ENCODE results near the gene DMXL1. TPM values are rescaled to one million over a fixed set of nuclear protein-coding genes. Genes with fewer than 3 reads are reported as not detected.

The DMXL1 gene
- total RNA-seq, 1 donor from 2014 or later = 45.5 TPM

- no peak overlapping the region for H2AFZ ChIP-seq (replicated peaks)
- Mint-ChIP-seq H3K27ac (no peak overlapping the region), H3K4me1 (peaks cover 25% of the 10 kb centered on the region), H3K27me3 (ENCODE audit: insufficient read depth, low read depth) (peaks cover 4% of the 10 kb centered on the region), H3K4me3 (no peak overlapping the region), H3K36me3 (peaks cover 2% of the 10 kb centered on the region), H3K9me3 (no peaks in the 10 kb centered on the region)
- no peak overlapping the region for H3K9ac ChIP-seq
- no peaks in the 10 kb centered on the region for H3K36me3 ChIP-seq
- H3K79me2 ChIP-seq (ENCODE audit: low read depth) = no peaks in the 10 kb centered on the region
- no peak for DNase-seq (ENCODE audit: low spot score)
- H3K9me3 ChIP-seq (ENCODE audit: low read depth) = peaks cover 5% of the 10 kb centered on the region
- no peaks in the 10 kb centered on the region for H3F3A ChIP-seq (ENCODE audit: low read depth)
- no peak overlapping the region for H3K4me3 ChIP-seq
- no peak for TF ChIP-seq EZH2 (IDR thresholded peaks at IDR 0.05)
- TF ChIP-seq CTCF (IDR thresholded peaks at IDR 0.05) = no peak
- TF ChIP-seq EZH2phosphoT487 (IDR thresholded peaks at IDR 0.05) = no peak
- no peaks in the 10 kb centered on the region for H3K27me3 ChIP-seq
- no peak overlapping the region for H3K27ac ChIP-seq
- no peak overlapping the region for H3K4me2 ChIP-seq
- no peaks in the 10 kb centered on the region for H4K20me1 ChIP-seq (ENCODE audit: low read depth)
- peaks cover 14% of the 10 kb centered on the region for H3K4me1 ChIP-seq
These were observed 219.3 kb downstream of the DMXL1 start for GRCh38 chr5:119290161-119290569.

GRCh38 chr5:119290607-119291006 is 219.7 kb downstream of the DMXL1 start:
- H3K4me1 ChIP-seq = peaks cover 14% of the 10 kb centered on the region
- H3K4me3 Mint-ChIP-seq = no peak overlapping the region
- H2AFZ ChIP-seq (replicated peaks) = no peak overlapping the region
- H3F3A ChIP-seq (ENCODE audit: low read depth) = no peaks in the 10 kb centered on the region
- peaks cover 5% of the 10 kb centered on the region for H3K9me3 ChIP-seq (ENCODE audit: low read depth)
- no peaks in the 10 kb centered on the region for H3K79me2 ChIP-seq (ENCODE audit: low read depth)
- no peak overlapping the region for H3K27ac ChIP-seq
- no peaks in the 10 kb centered on the region for H3K36me3 ChIP-seq
- peaks cover 25% of the 10 kb centered on the region for H3K4me1 Mint-ChIP-seq
- H4K20me1 ChIP-seq (ENCODE audit: low read depth) = no peaks in the 10 kb centered on the region
- no peak overlapping the region for H3K27ac Mint-ChIP-seq
- peaks cover 2% of the 10 kb centered on the region for H3K36me3 Mint-ChIP-seq
- no peak overlapping the region for H3K4me2 ChIP-seq
- no peak overlapping the region for H3K9ac ChIP-seq
- H3K27me3 Mint-ChIP-seq (ENCODE audit: insufficient read depth, low read depth) = peaks cover 4% of the 10 kb centered on the region
- H3K9me3 Mint-ChIP-seq = no peaks in the 10 kb centered on the region
- H3K4me3 ChIP-seq = no peak overlapping the region
- no peaks in the 10 kb centered on the region for H3K27me3 ChIP-seq
- TF ChIP-seq EZH2phosphoT487 (IDR thresholded peaks at IDR 0.05) (no peak), CTCF (IDR thresholded peaks at IDR 0.05) (no peak)
- no peak for DNase-seq (ENCODE audit: low spot score)

GRCh38 chr5:119291056-119291455 is 220.2 kb downstream of the DMXL1 start:
- no peak for TF ChIP-seq CTCF (IDR thresholded peaks at IDR 0.05)
- H2AFZ ChIP-seq (replicated peaks) = no peak overlapping the region
- Mint-ChIP-seq H3K27me3 (ENCODE audit: insufficient read depth, low read depth) (peaks cover 4% of the 10 kb centered on the region), H3K4me1 (peaks cover 25% of the 10 kb centered on the region), H3K27ac (no peak overlapping the region), H3K9me3 (no peaks in the 10 kb centered on the region), H3K4me3 (no peak overlapping the region), H3K36me3 (peaks cover 2% of the 10 kb centered on the region)
- H3F3A ChIP-seq (ENCODE audit: low read depth) = no peaks in the 10 kb centered on the region
- H3K79me2 ChIP-seq (ENCODE audit: low read depth) = no peaks in the 10 kb centered on the region
- no peaks in the 10 kb centered on the region for H4K20me1 ChIP-seq (ENCODE audit: low read depth)
- no peak overlapping the region for H3K9ac ChIP-seq
- peaks cover 5% of the 10 kb centered on the region for H3K9me3 ChIP-seq (ENCODE audit: low read depth)
- H3K27ac ChIP-seq = no peak overlapping the region
- no peak for DNase-seq (ENCODE audit: low spot score)
- H3K4me2 ChIP-seq = no peak overlapping the region
- H3K27me3 ChIP-seq = no peaks in the 10 kb centered on the region
- peaks cover 14% of the 10 kb centered on the region for H3K4me1 ChIP-seq
- no peak overlapping the region for H3K4me3 ChIP-seq
- H3K36me3 ChIP-seq = no peaks in the 10 kb centered on the region

- TF ChIP-seq EZH2phosphoT487 (IDR thresholded peaks at IDR 0.05) (no peak), EZH2 (IDR thresholded peaks at IDR 0.05) (no peak), CTCF (IDR thresholded peaks at IDR 0.05) (no peak)
- Histone ChIP-seq H3K79me2 (ENCODE audit: low read depth) (no peaks in the 10 kb centered on the region), H3K9ac (no peak overlapping the region), H3K27ac (no peak overlapping the region), H3K9me3 (ENCODE audit: low read depth) (peaks cover 5% of the 10 kb centered on the region), H3K27me3 (no peaks in the 10 kb centered on the region), H3K4me1 (peaks cover 14% of the 10 kb centered on the region), H3K36me3 (no peaks in the 10 kb centered on the region), H3K4me2 (no peak overlapping the region), H3F3A (ENCODE audit: low read depth) (no peaks in the 10 kb centered on the region), H2AFZ (replicated peaks) (no peak overlapping the region), H3K4me3 (no peak overlapping the region), H4K20me1 (ENCODE audit: low read depth) (no peaks in the 10 kb centered on the region)
- no peak for DNase-seq (ENCODE audit: low spot score)
- H3K9me3 Mint-ChIP-seq = no peaks in the 10 kb centered on the region
- H3K4me1 Mint-ChIP-seq = peaks cover 22% of the 10 kb centered on the region
- no peak overlapping the region for H3K4me3 Mint-ChIP-seq
- H3K27me3 Mint-ChIP-seq (ENCODE audit: insufficient read depth, low read depth) = peaks cover 1% of the 10 kb centered on the region
- H3K27ac Mint-ChIP-seq = no peak overlapping the region
- peaks cover 2% of the 10 kb centered on the region for H3K36me3 Mint-ChIP-seq
These were observed 221.0 kb downstream of the DMXL1 start for GRCh38 chr5:119291877-119292276.
